CD4-positive, alpha-beta T cell treated with Interleukin-15 for 4 hours (primary cell): ENCODE results near the gene TYMS.

ENCODE experiments used
- DNase-seq: peaks from one replicate; pipeline ENCODE4 v3.0.0-alpha.2; 2020; ENCODE audit warnings: low spot score

Gene TYMS

GRCh38 chr18:647304-647703 is 10.1 kb upstream of the TYMS start:
- no peak for DNase-seq

- DNase-seq, result no peak
Observed at GRCh38 chr18:649341-649740, 8.1 kb upstream of the TYMS start.

GRCh38 chr18:650428-650858 is 7.0 kb upstream of the TYMS start:
- DNase-seq, result no peak

- no peak for DNase-seq
Observed at GRCh38 chr18:652131-652530, 5.3 kb upstream of the TYMS start.

- no peak for DNase-seq
Observed at GRCh38 chr18:653512-653911, 3.9 kb upstream of the TYMS start.

- no peak for DNase-seq
Observed at GRCh38 chr18:654601-655000, 2.9 kb upstream of the TYMS start.

GRCh38 chr18:655445-655844 is 2.0 kb upstream of the TYMS start:
- no peak for DNase-seq

GRCh38 chr18:658001-658946 is 821 bp downstream of the TYMS start:
- DNase-seq, result peak; percentile 39

- no peak for DNase-seq
Observed at GRCh38 chr18:658947-659533, 1.6 kb downstream of the TYMS start.

GRCh38 chr18:659597-659996 is 2.1 kb downstream of the TYMS start:
- no peak for DNase-seq

- no peak for DNase-seq
Observed at GRCh38 chr18:662197-662596, 4.7 kb downstream of the TYMS start.

- no peak for DNase-seq
Observed at GRCh38 chr18:666177-666576, 8.7 kb downstream of the TYMS start.

- no peak for DNase-seq
Observed at GRCh38 chr18:666628-667027, 9.2 kb downstream of the TYMS start.

- no peak for DNase-seq
Observed at GRCh38 chr18:668260-668659, 10.8 kb downstream of the TYMS start.

- DNase-seq, result no peak
Observed at GRCh38 chr18:669077-669476, 11.6 kb downstream of the TYMS start.

GRCh38 chr18:670522-670921 is 13.1 kb downstream of the TYMS start:
- DNase-seq, result no peak

- no peak for DNase-seq
Observed at GRCh38 chr18:671405-671804, 14.0 kb downstream of the TYMS start.

GRCh38 chr18:673317-673716 is 15.9 kb downstream of the TYMS start:
- no peak for DNase-seq

GRCh38 chr18:673769-674168 is 16.3 kb downstream of the TYMS start:
- DNase-seq, result no peak

- no peak for DNase-seq
Observed at GRCh38 chr18:675307-675706, 17.9 kb downstream of the TYMS start.

- DNase-seq, result no peak
Observed at GRCh38 chr18:676069-676468, 18.6 kb downstream of the TYMS start.

- no peak for DNase-seq
Observed at GRCh38 chr18:676736-677135, 19.3 kb downstream of the TYMS start.

- DNase-seq, result no peak
Observed at GRCh38 chr18:677145-677544, 19.7 kb downstream of the TYMS start.

GRCh38 chr18:677951-678381 is 20.5 kb downstream of the TYMS start:
- DNase-seq, result no peak
